AG10803 (cell line): ENCODE results near the gene CD7.
A peak's percentile ranks its signal among the peaks of the same experiment; 100 is the strongest.

Experiments
- DNase-seq: peaks from one replicate; pipeline ENCODE4 v3.0.0; 2010; ENCODE audit warnings: low read depth
- H3K4me3 ChIP-seq: 2 replicates; pipeline ENCODE4 v1.5.1; 2011; ENCODE audit warnings: mild to moderate bottlenecking, low read length, control low read depth
- CTCF ChIP-seq: conservative IDR thresholded peaks from 2 replicates; pipeline ENCODE4 v1.5.1; 2011; ENCODE audit warnings: mild to moderate bottlenecking, low read length, control low read depth, inconsistent platforms

Gene CD7

GRCh38 chr17:82302568-82302963 is 14.8 kb downstream of the CD7 start:
- no peak overlapping the region for H3K4me3 ChIP-seq
- no peak for TF ChIP-seq CTCF
- no peak for DNase-seq

- H3K4me3 ChIP-seq = no peak overlapping the region
- TF ChIP-seq CTCF = no peak
- DNase-seq = no peak
Observed at GRCh38 chr17:82301916-82302567, 15.4 kb downstream of the CD7 start.

GRCh38 chr17:82301300-82301915 is 16.0 kb downstream of the CD7 start:
- DNase-seq = no peak
- no peak for TF ChIP-seq CTCF

GRCh38 chr17:82300707-82301270 is 16.6 kb downstream of the CD7 start:
- DNase-seq = peak; percentile 68
- peak; percentile 72 for TF ChIP-seq CTCF

More at GRCh38 chr17:82301300-82301915, 16.0 kb downstream of the CD7 start:
- H3K4me3 ChIP-seq = no peak overlapping the region

GRCh38 chr17:82300228-82300627 is 17.2 kb downstream of the CD7 start:
- TF ChIP-seq CTCF = no peak
- H3K4me3 ChIP-seq = no peak overlapping the region
- no peak for DNase-seq

More at GRCh38 chr17:82300707-82301270, 16.6 kb downstream of the CD7 start:
- no peak overlapping the region for H3K4me3 ChIP-seq

GRCh38 chr17:82299452-82299851 is 18.0 kb downstream of the CD7 start:
- DNase-seq = no peak
- H3K4me3 ChIP-seq = no peak overlapping the region
- TF ChIP-seq CTCF = no peak
